A549 (cell line): ENCODE results near the gene COX4I1. TPM values are rescaled to one million over a fixed set of nuclear protein-coding genes. Genes with fewer than 3 reads are reported as not detected.

ENCODE experiments used
- ATAC-seq, 2 experiments: fragments of 200-7000 bp in 1 of 2; fragments of >200 bp in 1 of 2; cut with Nextera tagmentation in 1 of 2; cut with Tn5 transposase in 1 of 2; 3 replicates each; pipeline versions ENCODE4 v1.8.0 to v1.9.1; 2018 to 2020; ENCODE audit warnings: mild to moderate bottlenecking in 1 of 2, moderate library complexity in 1 of 2
- CTCF ChIA-PET: fragments of 300-600 bp; sonication (Branson Sonifier 250); formaldehyde crosslinking; extraction: SDS; loops from one replicate; lab custom pipeline; 2021; ENCODE audit warnings: antibody characterized with exemption, inconsistent platforms; lab: Yijun Ruan, JAX
- POLR2A ChIA-PET: fragments of 350-600 bp; formaldehyde crosslinking; extraction: SDS; loops from one replicate; lab custom pipeline; 2021; ENCODE audit warnings: antibody characterized with exemption, inconsistent platforms; lab: Yijun Ruan, JAX
- DNase-seq, 2 experiments: peaks; one replicate each; pipeline versions ENCODE4 v3.0.0 to v3.0.0-alpha.2; 2011 to 2016; ENCODE audit warnings: low read depth in 1 of 2, low spot score in 1 of 2
- FAIRE-seq: peaks from 2 replicates; lab custom pipeline; 2011; peaks lifted over from hg19 to GRCh38; lab: Jason Lieb, UNC
- H3K27ac ChIP-seq, 2 experiments: fragments of >200 bp; sonication (Bioruptor Twin); formaldehyde crosslinking; 3 replicates each; pipeline ENCODE4 v1.5.1; 2016 to 2017
- H3K4me1 ChIP-seq: fragments of >200 bp; sonication (Bioruptor Twin); formaldehyde crosslinking; 3 replicates; pipeline ENCODE4 v1.6.1; 2016
- H3K4me2 ChIP-seq: fragments of >200 bp; sonication (Bioruptor Twin); formaldehyde crosslinking; 3 replicates; pipeline ENCODE4 v1.6.1; 2016
- H3K4me3 ChIP-seq: fragments of >200 bp; sonication (Bioruptor Twin); formaldehyde crosslinking; 3 replicates; pipeline ENCODE4 v1.5.1; 2016
- H3K9me3 ChIP-seq: fragments of >200 bp; sonication (Bioruptor Twin); formaldehyde crosslinking; 3 replicates; pipeline ENCODE4 v1.6.1; 2016
- EP300 ChIP-seq, 2 experiments: fragments of >200 bp; sonication (Bioruptor Twin); formaldehyde crosslinking; IDR thresholded peaks; 2 replicates in 1 of 2; 3 replicates in 1 of 2; pipeline ENCODE4 v1.6.1; 2016 to 2017
- ESRRA ChIP-seq: fragments of 150-350 bp; IDR thresholded peaks from 2 replicates; pipeline ENCODE4 v1.6.1; 2014; ENCODE audit warnings: mild to moderate bottlenecking, low read length, borderline replicate concordance
- FOSB ChIP-seq: fragments of 250-450 bp; sonication (Bioruptor Pico); IDR thresholded peaks from 2 replicates; pipeline ENCODE4 v1.5.0; 2020; ENCODE audit warnings: mild to moderate bottlenecking, moderate library complexity
- HEYL ChIP-seq: fragments of 250-450 bp; sonication (Bioruptor Pico); IDR thresholded peaks from 2 replicates; pipeline ENCODE4 v1.8.0; 2021; ENCODE audit warnings: mild to moderate bottlenecking, moderate library complexity
- HOXB13 ChIP-seq: fragments of 250-450 bp; sonication (Bioruptor Pico); IDR thresholded peaks from 2 replicates; pipeline ENCODE4 v1.5.0; 2020; ENCODE audit warnings: low read depth, mild to moderate bottlenecking, moderate library complexity
- JUN ChIP-seq, 2 experiments: fragments of >200 bp; sonication (Bioruptor Twin); formaldehyde crosslinking; IDR thresholded peaks; 2 replicates in 1 of 2; 3 replicates in 1 of 2; pipeline ENCODE4 v1.6.1; 2016 to 2017
- JUNB ChIP-seq: fragments of >200 bp; sonication (Bioruptor Twin); formaldehyde crosslinking; IDR thresholded peaks from 2 replicates; pipeline ENCODE4 v1.6.1; 2016
- MAFK ChIP-seq: fragments of 450-650 bp; IDR thresholded peaks from 2 replicates; pipeline ENCODE4 v1.6.1; 2014; ENCODE audit not compliant: partially characterized antibody
- MYC ChIP-seq: IDR thresholded peaks from 2 replicates; pipeline ENCODE4 v1.6.1; 2012; ENCODE audit warnings: mild to moderate bottlenecking, inconsistent platforms, low read length, improper control_type of control experiment, borderline replicate concordance
- NR3C1 ChIP-seq: fragments of >200 bp; sonication (Bioruptor Twin); formaldehyde crosslinking; IDR thresholded peaks from 3 replicates; pipeline ENCODE4 v1.6.1; 2017
- POLR2A ChIP-seq: IDR thresholded peaks from 2 replicates; pipeline ENCODE4 v1.6.1; 2012; ENCODE audit warnings: mild to moderate bottlenecking, low read length
- RCOR1 ChIP-seq: fragments of 150-350 bp; IDR thresholded peaks from 2 replicates; pipeline ENCODE4 v1.6.1; 2014; ENCODE audit warnings: antibody characterized with exemption, low read length, low read depth
- RFX5 ChIP-seq: fragments of 450-650 bp; IDR thresholded peaks from 2 replicates; pipeline ENCODE4 v1.7.1; 2014; ENCODE audit warnings: antibody characterized with exemption, mild to moderate bottlenecking, moderate library complexity
- SMC3 ChIP-seq: fragments of >200 bp; sonication (Bioruptor Twin); formaldehyde crosslinking; IDR thresholded peaks from 3 replicates; pipeline ENCODE4 v1.6.1; 2018; ENCODE audit warnings: inconsistent platforms
- TFCP2L1 ChIP-seq: fragments of 250-450 bp; sonication (Bioruptor Pico); IDR thresholded peaks from 2 replicates; pipeline ENCODE4 v1.5.0; 2021; ENCODE audit warnings: mild to moderate bottlenecking
- ZFP36 ChIP-seq: fragments of 450-650 bp; IDR thresholded peaks from 2 replicates; pipeline ENCODE4 v1.6.1; 2014; ENCODE audit warnings: borderline replicate concordance; ENCODE audit not compliant: partially characterized antibody
- WGBS: methylation state at CpG from one replicate; pipeline ENCODE4 v1.1.6; 2017; ENCODE audit errors: missing lambda C conversion rate; 5-methylcytosine and 5-hydroxymethylcytosine counted together
- polyA plus RNA-seq, 4 experiments: library from polyadenylated mRNA; depleted of rRNA in 3 of 4; stranded (reverse); fragments of >200 nt; fragmentation: RNase III in 1 of 4; extraction: RNeasy Plus Mini Kit Qiagen cat#74134 plus additional on column Dnase treatment in 1 of 4; gene quantifications; 2 replicates in 3 of 4; 3 replicates in 1 of 4; pipeline ENCODE4 v1.2.3, GENCODE V29; 2011 to 2017
- TF ChIP-seq, protein P1 (sequence below): fragments of >200 bp; sonication (Bioruptor Twin); formaldehyde crosslinking; IDR thresholded peaks from 2 replicates; pipeline ENCODE4 v1.6.1; 2016
- TF ChIP-seq, protein P2 (sequence below): fragments of 150-350 bp; IDR thresholded peaks from 2 replicates; pipeline ENCODE4 v1.6.1; 2014; ENCODE audit warnings: low read depth, mild to moderate bottlenecking, low read length
- TF ChIP-seq, protein P3 (sequence below): IDR thresholded peaks from 2 replicates; pipeline ENCODE4 v1.6.1; 2012

The COX4I1 gene
- polyA plus RNA-seq, 2 of the 4 experiments (the other 2 are of a cell fraction), result 783 to 929 TPM

DNA sequence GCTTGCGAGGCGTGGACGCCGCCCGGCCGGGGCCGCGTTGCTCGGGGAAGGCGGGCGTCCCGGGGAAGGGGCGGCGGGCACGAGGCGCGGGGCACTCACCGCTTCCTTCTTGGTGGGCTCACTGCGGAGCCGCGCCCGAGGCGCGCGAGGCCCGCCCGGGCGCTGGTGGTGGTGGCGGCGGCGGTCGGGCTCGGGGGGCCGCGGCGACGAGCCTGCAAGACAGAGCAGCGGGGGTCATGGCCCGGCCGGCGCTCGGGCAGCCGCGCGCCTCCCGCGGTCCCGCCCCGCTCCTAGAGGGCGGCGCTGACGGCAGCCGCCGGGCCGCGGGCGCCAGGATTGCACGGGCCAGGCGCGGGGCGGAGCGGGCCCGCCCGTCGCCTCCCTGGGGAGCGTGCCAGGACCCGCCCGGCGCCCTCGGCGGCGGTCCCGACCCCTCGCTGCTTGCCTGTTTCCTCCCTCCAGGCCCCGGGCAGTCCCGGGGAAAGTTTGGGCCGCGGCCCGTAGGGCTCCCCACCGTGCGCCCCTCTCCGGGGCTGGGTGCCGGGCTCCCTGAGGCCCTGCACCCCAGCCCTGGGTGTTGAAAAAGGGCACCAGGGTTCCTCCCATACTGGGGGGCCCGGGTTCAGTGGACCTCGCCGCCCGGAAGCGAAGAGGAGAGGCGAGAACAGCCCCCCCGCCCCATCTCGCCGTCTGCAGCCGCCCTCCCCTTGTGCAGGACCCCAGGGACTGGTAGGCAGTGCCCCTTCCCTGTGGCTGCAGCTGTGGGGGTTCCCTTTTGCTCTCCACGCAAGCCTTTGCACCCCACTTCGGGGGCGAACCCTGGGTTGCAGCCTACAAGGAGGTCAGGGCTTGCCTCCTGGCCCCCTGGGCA, 48.4 kb upstream of the COX4I1 start, which contains the start of gene C16orf74:
TSS of gene C16orf74 (minus strand) at position 270 of the 871 bp plus-strand sequence. CDS start 15,879 bp downstream, outside the sequence.
- WGBS, result 9% methylated on average over 29 of the region's 96 CpGs
- peak within 1 kb of the TSS; percentile 82 to 95 for H3K27ac ChIP-seq
- POLR2A ChIA-PET, result no interaction called here
- CTCF ChIA-PET, result interaction anchor here (1.4 to 1.8 kb wide), 2 partner anchors 9 to 11 kb away, joined by 3 to 8 read pairs; no protein-coding TSS in a partner anchor
- no peaks in the 10 kb centered on the region for H3K9me3 ChIP-seq
- peak; percentile 84 to 88 for ATAC-seq
- DNase-seq, result peak; percentile 32 to 74
- peak within 1 kb of the TSS; percentile 93 for H3K4me2 ChIP-seq
- TF ChIP-seq ESRRA, result no peak
- TF ChIP-seq POLR2A, result peak; percentile 59
- FAIRE-seq, result no peak
- H3K4me3 ChIP-seq, result peak within 1 kb of the TSS; percentile 94
- H3K4me1 ChIP-seq, result peaks cover 33% of the 10 kb centered on the region

DNA sequence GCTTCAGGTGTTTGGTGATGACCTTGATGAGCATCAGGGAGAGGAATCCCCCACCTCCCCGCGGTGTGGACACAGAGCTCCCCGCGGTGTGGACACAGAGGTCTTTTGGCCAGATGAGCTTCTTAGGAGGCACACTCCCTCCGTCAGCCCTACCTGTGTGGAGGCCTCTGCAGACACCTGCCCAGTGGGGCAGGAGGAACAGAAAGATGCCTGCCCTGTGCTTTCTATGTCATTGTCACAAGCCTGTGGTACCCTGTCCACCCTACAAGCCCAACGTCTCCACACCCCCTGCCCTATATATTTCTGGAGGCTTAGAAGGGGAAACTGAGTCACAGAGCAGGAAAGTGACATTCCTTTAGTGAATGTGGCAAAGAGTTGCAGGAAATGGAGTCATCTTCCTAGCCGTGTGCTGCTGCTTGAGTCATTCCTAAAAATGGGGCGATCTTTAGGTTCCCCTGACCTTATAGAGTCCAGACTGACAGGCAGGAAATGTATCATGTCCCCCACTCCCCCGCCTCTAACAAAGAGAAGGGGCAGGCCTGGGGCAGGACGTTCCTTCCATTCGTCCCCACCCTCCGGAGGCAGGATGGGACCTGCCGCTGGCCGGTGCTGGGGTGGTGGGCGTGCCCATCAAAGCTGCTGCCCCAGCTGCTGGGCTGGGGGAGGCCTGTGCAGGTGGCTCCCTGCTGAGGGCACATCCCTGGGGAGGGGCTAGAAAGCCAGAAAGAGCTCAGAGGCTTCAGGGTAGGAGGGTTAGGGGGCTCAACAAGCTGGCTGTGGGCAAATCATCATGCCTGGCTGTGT, 47.6 kb upstream of the COX4I1 start:
- peak overlapping the region; percentile 82 to 95 for H3K27ac ChIP-seq
- ChIA-PET CTCF (interaction anchor here (0.8 to 1.8 kb wide), 3 partner anchors 8 to 34 kb away, joined by 3 to 8 read pairs (median 3); no protein-coding TSS in a partner anchor), POLR2A (no interaction called here)
- H3K4me2 ChIP-seq, result peak overlapping the region; percentile 93
- peak overlapping the region; percentile 94; the same call in 2 of the 3 replicates for H3K4me3 ChIP-seq
- H3K9me3 ChIP-seq, result no peaks in the 10 kb centered on the region
- ATAC-seq, result peak in 1 of 2 experiments; percentile 2; a peak in 1 of 6 replicates
- WGBS, result 62% methylated on average over 11 of the region's 15 CpGs
- peaks cover 25% of the 10 kb centered on the region for H3K4me1 ChIP-seq
- TF ChIP-seq TFCP2L1 (CRISPR knock-in tag) (no peak), RCOR1 (no peak), EP300 (IDR thresholded peaks at IDR 0.05) (no peak), HEYL (CRISPR knock-in tag) (no peak), MYC (no peak), ESRRA (no peak), MAFK (no peak), HOXB13 (CRISPR knock-in tag) (no peak), SMC3 (no peak), JUN (IDR thresholded peaks at IDR 0.05) (no peak), FOSB (no peak), ZFP36 (no peak), JUNB (no peak), NR3C1 (no peak), RFX5 (no peak)
- TF ChIP-seq, protein P1, sequence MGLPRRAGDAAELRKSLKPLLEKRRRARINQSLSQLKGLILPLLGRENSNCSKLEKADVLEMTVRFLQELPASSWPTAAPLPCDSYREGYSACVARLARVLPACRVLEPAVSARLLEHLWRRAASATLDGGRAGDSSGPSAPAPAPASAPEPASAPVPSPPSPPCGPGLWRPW, result no peak
- TF ChIP-seq, protein P2, sequence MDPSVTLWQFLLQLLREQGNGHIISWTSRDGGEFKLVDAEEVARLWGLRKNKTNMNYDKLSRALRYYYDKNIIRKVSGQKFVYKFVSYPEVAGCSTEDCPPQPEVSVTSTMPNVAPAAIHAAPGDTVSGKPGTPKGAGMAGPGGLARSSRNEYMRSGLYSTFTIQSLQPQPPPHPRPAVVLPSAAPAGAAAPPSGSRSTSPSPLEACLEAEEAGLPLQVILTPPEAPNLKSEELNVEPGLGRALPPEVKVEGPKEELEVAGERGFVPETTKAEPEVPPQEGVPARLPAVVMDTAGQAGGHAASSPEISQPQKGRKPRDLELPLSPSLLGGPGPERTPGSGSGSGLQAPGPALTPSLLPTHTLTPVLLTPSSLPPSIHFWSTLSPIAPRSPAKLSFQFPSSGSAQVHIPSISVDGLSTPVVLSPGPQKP, result no peak
- TF ChIP-seq, protein P3, sequence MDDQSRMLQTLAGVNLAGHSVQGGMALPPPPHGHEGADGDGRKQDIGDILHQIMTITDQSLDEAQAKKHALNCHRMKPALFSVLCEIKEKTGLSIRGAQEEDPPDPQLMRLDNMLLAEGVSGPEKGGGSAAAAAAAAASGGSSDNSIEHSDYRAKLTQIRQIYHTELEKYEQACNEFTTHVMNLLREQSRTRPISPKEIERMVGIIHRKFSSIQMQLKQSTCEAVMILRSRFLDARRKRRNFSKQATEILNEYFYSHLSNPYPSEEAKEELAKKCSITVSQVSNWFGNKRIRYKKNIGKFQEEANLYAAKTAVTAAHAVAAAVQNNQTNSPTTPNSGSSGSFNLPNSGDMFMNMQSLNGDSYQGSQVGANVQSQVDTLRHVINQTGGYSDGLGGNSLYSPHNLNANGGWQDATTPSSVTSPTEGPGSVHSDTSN, result no peak
- FAIRE-seq, result no peak
- no peak for DNase-seq
